ENCODE measurements around the gene A1CF.
"Not testable (repeated sequence)": the region's sequence is repeated elsewhere in the genome, so short reads cannot be mapped to it uniquely, and the experiment has no call there.

DNA sequence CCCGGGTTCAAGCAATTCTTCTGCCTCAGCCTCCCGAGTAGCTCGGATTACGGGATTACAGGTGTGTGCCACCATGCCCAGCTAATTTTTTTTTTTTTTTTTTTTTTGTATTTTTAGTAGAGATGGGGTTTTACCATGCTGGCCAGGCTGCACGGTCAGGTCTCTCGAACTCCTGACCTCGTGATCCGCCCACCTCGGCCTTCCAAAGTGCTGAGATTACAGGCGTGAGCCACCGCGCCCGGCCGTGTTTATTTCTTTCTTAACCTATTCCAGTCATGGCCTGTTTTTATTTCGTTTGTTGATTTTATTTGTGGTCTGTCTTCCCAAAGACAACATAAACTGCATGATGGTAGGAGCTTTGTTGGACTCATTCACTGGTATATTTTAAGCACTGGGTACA, 20.4 kb upstream of the A1CF start:
- not testable (repeated sequence) for TF ChIP-seq EZH2 (IDR thresholded peaks at IDR 0.05; ENCODE audit: borderline replicate concordance)
- TF ChIP-seq, protein P1, sequence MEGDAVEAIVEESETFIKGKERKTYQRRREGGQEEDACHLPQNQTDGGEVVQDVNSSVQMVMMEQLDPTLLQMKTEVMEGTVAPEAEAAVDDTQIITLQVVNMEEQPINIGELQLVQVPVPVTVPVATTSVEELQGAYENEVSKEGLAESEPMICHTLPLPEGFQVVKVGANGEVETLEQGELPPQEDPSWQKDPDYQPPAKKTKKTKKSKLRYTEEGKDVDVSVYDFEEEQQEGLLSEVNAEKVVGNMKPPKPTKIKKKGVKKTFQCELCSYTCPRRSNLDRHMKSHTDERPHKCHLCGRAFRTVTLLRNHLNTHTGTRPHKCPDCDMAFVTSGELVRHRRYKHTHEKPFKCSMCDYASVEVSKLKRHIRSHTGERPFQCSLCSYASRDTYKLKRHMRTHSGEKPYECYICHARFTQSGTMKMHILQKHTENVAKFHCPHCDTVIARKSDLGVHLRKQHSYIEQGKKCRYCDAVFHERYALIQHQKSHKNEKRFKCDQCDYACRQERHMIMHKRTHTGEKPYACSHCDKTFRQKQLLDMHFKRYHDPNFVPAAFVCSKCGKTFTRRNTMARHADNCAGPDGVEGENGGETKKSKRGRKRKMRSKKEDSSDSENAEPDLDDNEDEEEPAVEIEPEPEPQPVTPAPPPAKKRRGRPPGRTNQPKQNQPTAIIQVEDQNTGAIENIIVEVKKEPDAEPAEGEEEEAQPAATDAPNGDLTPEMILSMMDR (IDR thresholded peaks at IDR 0.05; ENCODE audit: poor library complexity), result not testable (repeated sequence)

All from hepatocyte (in vitro differentiated cells).